D341Med (cell line): ENCODE results near the gene SH2D4B.

Experiments used
- DNase-seq: peaks from one replicate; pipeline ENCODE4 v3.0.0; 2012; ENCODE audit warnings: low spot score

Gene SH2D4B

GRCh38 chr10:80690434-80690833 lies 152.7 kb downstream of the SH2D4B start:
- DNase-seq = no peak

GRCh38 chr10:80691441-80691840 lies 153.7 kb downstream of the SH2D4B start:
- DNase-seq = no peak

- DNase-seq = no peak
Measured at GRCh38 chr10:80693565-80693964, 155.9 kb downstream of the SH2D4B start.

GRCh38 chr10:80694930-80695329 lies 157.2 kb downstream of the SH2D4B start:
- no peak for DNase-seq
